ENCODE measurements around the gene NOX5. TPM values are rescaled to one million over a fixed set of nuclear protein-coding genes. Genes with fewer than 3 reads are reported as not detected.

NOX5 gene
- total and polyA plus RNA-seq, 2 of the 4 experiments (the other 2 are of a cell fraction) = 0.07 TPM; not detected in 1

- in situ Hi-C loops (cut with MboI; ENCODE audit: low sequenced_read_pairs) (no loop called here), intact Hi-C loops (cut with micrococcal nuclease) (no loop called here)
- CTCF ChIA-PET = no interaction called here
Measured at GRCh38 chr15:69015591-69015990, 1.1 kb downstream of the NOX5 start.

More at GRCh38 chr15:69015591-69015990, 1.1 kb downstream of the NOX5 start:
- Histone ChIP-seq H3K4me2 (ENCODE audit: low read depth, low read length) (no peak overlapping the region), H4K5ac (ENCODE audit: low read depth, low read length) (no peak overlapping the region), H3K79me1 (ENCODE audit: low read depth in 1 of 2, low read length in 2 of 2) (no peaks in the 10 kb centered on the region), H3K9me1 (ENCODE audit: insufficient read depth, low read length) (no peaks in the 10 kb centered on the region; the same call in 1 of the 2 replicates), H2AFZ (replicated peaks; ENCODE audit: low read length, poor library complexity) (no peak overlapping the region), H2AK9ac (replicated peaks; ENCODE audit: low read depth, low read length, poor library complexity) (no peak overlapping the region), H3K4me1 (ENCODE audit: control insufficient read depth, insufficient read depth, low read length) (peaks cover 5% of the 10 kb centered on the region), H2BK5ac (ENCODE audit: low read depth, low read length, poor library complexity, severe bottlenecking) (no peak overlapping the region), H3K9ac (ENCODE audit: low read depth, low read length) (no peak overlapping the region), H2BK15ac (ENCODE audit: low read depth, low read length) (no peak overlapping the region), H4K20me1 (ENCODE audit: insufficient read depth, low read length) (no peaks in the 10 kb centered on the region), H2BK120ac (ENCODE audit: low read depth, low read length) (no peak overlapping the region), H3K14ac (replicated peaks; ENCODE audit: low read depth, low read length) (no peak overlapping the region), H3K4ac (ENCODE audit: low read depth, low read length) (no peak overlapping the region), H3K18ac (ENCODE audit: low read depth, low read length) (no peak overlapping the region), H3K27ac (ENCODE audit: insufficient read depth, low read length) (no peak overlapping the region), H3K36me3 (ENCODE audit: control insufficient read depth, insufficient read depth, low read length) (no peaks in the 10 kb centered on the region), H4K91ac (ENCODE audit: insufficient read depth, low read depth, low read length) (no peak overlapping the region), H4K8ac (ENCODE audit: low read depth in 2 of 2, low read length in 2 of 2) (no peak overlapping the region), H3K56ac (ENCODE audit: extremely low read depth, insufficient read depth, low read length) (no peak overlapping the region), H2BK20ac (ENCODE audit: low read depth, low read length) (no peak overlapping the region), H3K9me3 (ENCODE audit: control insufficient read depth, insufficient read depth, low read length) (no peaks in the 10 kb centered on the region), H3K4me3 (ENCODE audit: insufficient read depth, low read depth, low read length) (no peak overlapping the region), H3K23ac (ENCODE audit: low read depth, low read length) (no peak overlapping the region), H3K27me3 (ENCODE audit: control insufficient read depth, insufficient read depth, low read length) (peaks cover 7% of the 10 kb centered on the region; the same call in 1 of the 2 replicates), H2AK5ac (ENCODE audit: low read depth, low read length) (no peak overlapping the region)
- WGBS, 2 experiments (ENCODE audit: extremely low coverage in 2 of 2, insufficient read length in 1 of 2) = 40% methylated on average over 1 of the region's 7 CpGs; no CpG with 5 or more reads in 1 of the 2 experiments
- no peak for ATAC-seq (ENCODE audit: low read depth)
- dilution Hi-C loops (cut with HindIII; ENCODE audit: low sequenced_read_pairs, unreplicated experiment) = no loop called here
- no peak for DNase-seq
- POLR2A ChIA-PET (ENCODE audit: unreplicated experiment) = no interaction called here
- TF ChIP-seq RCOR1 (IDR thresholded peaks at IDR 0.05; ENCODE audit: insufficient replicate concordance, low read length) = no peak
- TF ChIP-seq MAZ (IDR thresholded peaks at IDR 0.05; ENCODE audit: borderline replicate concordance, low read depth, low read length) = no peak
- TF ChIP-seq CTCF (conservative IDR thresholded peaks at IDR 0.05; ENCODE audit: low read depth, low read length) = no peak
- no peak for TF ChIP-seq POLR2A (IDR thresholded peaks at IDR 0.05; ENCODE audit: low read depth, low read length)
- BruUV-seq (replicated peaks) = no TSS peak
